ENCODE results near the gene BET1L.
A peak's percentile ranks its signal among the peaks of the same experiment; 100 is the strongest.

Gene BET1L

GRCh38 chr11:206526-207207, 532 bp downstream of the BET1L start:
- Histone ChIP-seq H3K4me2 (ENCODE audit: insufficient read depth, low read length) (peak overlapping the region; percentile 96), H2AFZ (ENCODE audit: low read depth, low read length) (peak overlapping the region; percentile 78), H3K79me2 (ENCODE audit: insufficient read depth, low read length) (peaks cover 60% of the 10 kb centered on the region), H3K27me3 (ENCODE audit: insufficient read depth, low read length, poor library complexity) (no peaks in the 10 kb centered on the region), H3K36me3 (ENCODE audit: insufficient read depth, low read length) (peaks cover 49% of the 10 kb centered on the region), H3K4me3 (ENCODE audit: low read depth in 1 of 2, low read length in 2 of 2) (peak overlapping the region; percentile 89 to 90), H3K9ac (ENCODE audit: low read depth, low read length) (peak overlapping the region; percentile 91), H3K9me3 (ENCODE audit: insufficient read depth, low read length, severe bottlenecking) (no peaks in the 10 kb centered on the region), H3K4me1 (ENCODE audit: insufficient read depth, low read length) (peaks cover 44% of the 10 kb centered on the region), H3K27ac (ENCODE audit: low read length) (peak overlapping the region; percentile 78), H4K20me1 (ENCODE audit: insufficient read depth, low read length) (peaks cover 57% of the 10 kb centered on the region)
- ATAC-seq (ENCODE audit: insufficient read depth, low read depth) (no peak), DNase-seq (peak; percentile 29)
- no peak for TF ChIP-seq EZH2 (IDR thresholded peaks at IDR 0.05; ENCODE audit: borderline replicate concordance, low read depth, low read length, severe bottlenecking)
- TF ChIP-seq, protein P1, sequence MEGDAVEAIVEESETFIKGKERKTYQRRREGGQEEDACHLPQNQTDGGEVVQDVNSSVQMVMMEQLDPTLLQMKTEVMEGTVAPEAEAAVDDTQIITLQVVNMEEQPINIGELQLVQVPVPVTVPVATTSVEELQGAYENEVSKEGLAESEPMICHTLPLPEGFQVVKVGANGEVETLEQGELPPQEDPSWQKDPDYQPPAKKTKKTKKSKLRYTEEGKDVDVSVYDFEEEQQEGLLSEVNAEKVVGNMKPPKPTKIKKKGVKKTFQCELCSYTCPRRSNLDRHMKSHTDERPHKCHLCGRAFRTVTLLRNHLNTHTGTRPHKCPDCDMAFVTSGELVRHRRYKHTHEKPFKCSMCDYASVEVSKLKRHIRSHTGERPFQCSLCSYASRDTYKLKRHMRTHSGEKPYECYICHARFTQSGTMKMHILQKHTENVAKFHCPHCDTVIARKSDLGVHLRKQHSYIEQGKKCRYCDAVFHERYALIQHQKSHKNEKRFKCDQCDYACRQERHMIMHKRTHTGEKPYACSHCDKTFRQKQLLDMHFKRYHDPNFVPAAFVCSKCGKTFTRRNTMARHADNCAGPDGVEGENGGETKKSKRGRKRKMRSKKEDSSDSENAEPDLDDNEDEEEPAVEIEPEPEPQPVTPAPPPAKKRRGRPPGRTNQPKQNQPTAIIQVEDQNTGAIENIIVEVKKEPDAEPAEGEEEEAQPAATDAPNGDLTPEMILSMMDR (IDR thresholded peaks at IDR 0.05; ENCODE audit: borderline replicate concordance, extremely low read depth, low read length, poor library complexity, severe bottlenecking): no peak

DNA sequence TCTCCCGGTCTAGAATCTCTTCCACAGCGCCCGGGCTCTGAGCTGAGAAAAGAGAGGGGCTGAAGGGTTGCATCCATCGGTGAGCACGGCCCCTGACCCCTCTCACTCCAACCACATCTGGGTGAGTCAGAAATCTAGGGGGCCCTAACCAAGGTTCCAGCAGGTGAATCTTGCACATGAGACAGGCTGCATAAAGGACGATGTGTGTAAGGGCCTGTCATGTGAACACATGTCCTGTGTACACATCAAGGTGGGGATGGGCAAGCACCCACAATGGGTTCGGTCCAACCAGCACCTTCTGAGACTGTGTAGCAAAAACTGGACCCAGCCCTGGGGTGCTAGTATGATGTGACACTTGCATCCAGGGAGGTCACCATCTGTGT, 1.2 kb downstream of the BET1L start:
- Histone ChIP-seq H3K27ac (ENCODE audit: low read length) (peak overlapping the region; percentile 78; the same call in 1 of the 2 replicates), H3K79me2 (ENCODE audit: insufficient read depth, low read length) (peaks cover 57% of the 10 kb centered on the region), H3K36me3 (ENCODE audit: insufficient read depth, low read length) (peaks cover 42% of the 10 kb centered on the region), H3K4me3 (ENCODE audit: low read depth in 1 of 2, low read length in 2 of 2) (peak overlapping the region; percentile 89 to 90; a peak in 3 of 4 replicates), H3K4me1 (ENCODE audit: insufficient read depth, low read length) (peaks cover 38% of the 10 kb centered on the region), H3K9me3 (ENCODE audit: insufficient read depth, low read length, severe bottlenecking) (no peaks in the 10 kb centered on the region), H2AFZ (ENCODE audit: low read depth, low read length) (no peak overlapping the region), H4K20me1 (ENCODE audit: insufficient read depth, low read length) (peaks cover 52% of the 10 kb centered on the region), H3K4me2 (ENCODE audit: insufficient read depth, low read length) (peak overlapping the region; percentile 96), H3K9ac (ENCODE audit: low read depth, low read length) (peak overlapping the region; percentile 91), H3K27me3 (ENCODE audit: insufficient read depth, low read length, poor library complexity) (no peaks in the 10 kb centered on the region)
- no peak for TF ChIP-seq EZH2 (IDR thresholded peaks at IDR 0.05; ENCODE audit: borderline replicate concordance, low read depth, low read length, severe bottlenecking)
- TF ChIP-seq, protein P1 (IDR thresholded peaks at IDR 0.05; ENCODE audit: borderline replicate concordance, extremely low read depth, low read length, poor library complexity, severe bottlenecking): no peak
- ATAC-seq (ENCODE audit: insufficient read depth, low read depth): no peak
- DNase-seq: peak; percentile 3

DNA sequence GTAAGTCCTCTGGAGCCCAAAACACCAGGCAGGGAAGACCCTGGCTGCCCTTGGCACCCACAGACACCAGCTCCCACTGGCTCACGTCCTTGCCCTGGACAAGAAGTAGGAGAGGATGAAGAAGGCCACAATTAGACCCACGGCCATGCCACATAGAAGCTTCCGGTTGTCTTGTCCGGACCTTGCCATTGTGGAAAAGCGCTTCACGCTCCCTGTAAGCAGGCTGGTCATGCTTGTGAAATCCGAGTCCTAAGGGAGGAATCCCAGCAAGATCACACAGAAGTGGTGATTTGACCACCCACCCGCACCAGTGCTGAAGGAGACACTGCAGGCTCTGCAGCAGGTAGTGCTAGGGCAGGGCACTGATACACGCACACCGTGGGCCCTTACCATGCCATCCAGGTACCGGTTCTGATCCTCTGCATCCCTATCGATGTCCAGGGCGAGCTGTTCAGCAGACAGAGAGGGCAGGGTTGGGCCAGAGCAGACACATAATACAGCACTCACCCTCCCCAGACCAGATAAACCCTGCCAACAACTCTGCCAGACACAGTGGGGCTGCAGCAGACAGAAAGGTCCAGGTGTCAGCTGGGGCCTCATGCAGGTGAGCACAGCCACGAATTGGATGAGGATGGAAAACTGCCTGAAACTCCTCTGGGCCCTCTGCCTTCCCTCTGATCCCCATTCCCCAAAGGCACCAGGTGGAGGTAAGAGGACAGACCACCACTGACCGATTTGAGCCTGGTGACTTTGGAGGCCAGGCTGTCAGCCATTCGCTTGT, 1.8 kb downstream of the BET1L start:
- H4K20me1 ChIP-seq (ENCODE audit: insufficient read depth, low read length): peaks cover 46% of the 10 kb centered on the region
- H3K27me3 ChIP-seq (ENCODE audit: insufficient read depth, low read length, poor library complexity): no peaks in the 10 kb centered on the region
- H3K4me2 ChIP-seq (ENCODE audit: insufficient read depth, low read length): peak overlapping the region; percentile 96
- no peak for TF ChIP-seq EZH2 (IDR thresholded peaks at IDR 0.05; ENCODE audit: borderline replicate concordance, low read depth, low read length, severe bottlenecking)
- TF ChIP-seq, protein P1 (IDR thresholded peaks at IDR 0.05; ENCODE audit: borderline replicate concordance, extremely low read depth, low read length, poor library complexity, severe bottlenecking): no peak
- no peak overlapping the region for H2AFZ ChIP-seq (ENCODE audit: low read depth, low read length)
- DNase-seq: peak; percentile 4
- no peak overlapping the region for H3K27ac ChIP-seq (ENCODE audit: low read length)
- H3K4me1 ChIP-seq (ENCODE audit: insufficient read depth, low read length): peaks cover 32% of the 10 kb centered on the region
- H3K4me3 ChIP-seq (ENCODE audit: low read depth in 1 of 2, low read length in 2 of 2): peak overlapping the region in 1 of 2 experiments; percentile 89; a peak in 1 of 4 replicates
- peaks cover 37% of the 10 kb centered on the region for H3K36me3 ChIP-seq (ENCODE audit: insufficient read depth, low read length)
- H3K9ac ChIP-seq (ENCODE audit: low read depth, low read length): peak overlapping the region; percentile 91; the same call in 1 of the 2 replicates
- peaks cover 51% of the 10 kb centered on the region for H3K79me2 ChIP-seq (ENCODE audit: insufficient read depth, low read length)
- H3K9me3 ChIP-seq (ENCODE audit: insufficient read depth, low read length, severe bottlenecking): no peaks in the 10 kb centered on the region
- no peak for ATAC-seq (ENCODE audit: insufficient read depth, low read depth)
